PC-9 (cell line): ENCODE data around the gene AK9. TPM values are rescaled to one million over a fixed set of nuclear protein-coding genes. Genes with fewer than 3 reads are reported as not detected.

Source experiments
- BruUV-seq: library from RNA; stranded (reverse); fragments of 400-500 nt; replicated peaks from 2 replicates; lab custom pipeline; 2021; lab: Mats Ljungman, UMichigan
- CTCF ChIA-PET: fragments of 300-600 bp; sonication (Branson Sonifier 250); formaldehyde crosslinking; loops from one replicate; lab custom pipeline; 2022; ENCODE audit warnings: antibody characterized with exemption; lab: Charles Lee
- POLR2A ChIA-PET: fragments of 300-600 bp; sonication (Branson Sonifier 250); formaldehyde crosslinking; loops from one replicate; lab custom pipeline; 2022; ENCODE audit warnings: antibody characterized with exemption; ENCODE audit not compliant: unreplicated experiment; lab: Charles Lee
- DNase-seq, 2 experiments: peaks; one replicate each; pipeline versions ENCODE4 v3.0.0 to v3.0.0-alpha.2; 2015 to 2022; ENCODE audit warnings: mixed read lengths in 1 of 2
- H2AFZ ChIP-seq: fragments of 200-600 bp; sonication (generic); 2 replicates; pipeline ENCODE4 v1.8.1; 2017; ENCODE audit warnings: antibody characterized with exemption
- H3F3A ChIP-seq: fragments of 200-600 bp; sonication (generic); 2 replicates; pipeline ENCODE4 v1.8.1; 2017; ENCODE audit warnings: antibody characterized with exemption, mild to moderate bottlenecking, low read depth; ENCODE audit not compliant: insufficient read depth
- H3K27ac ChIP-seq: fragments of 200-600 bp; sonication (generic); 2 replicates; pipeline ENCODE4 v1.6.1; 2016; ENCODE audit warnings: mixed run types
- H3K27me3 ChIP-seq: fragments of 200-600 bp; sonication (generic); 2 replicates; pipeline ENCODE4 v1.6.1; 2016; ENCODE audit warnings: low read depth, mixed run types; ENCODE audit not compliant: insufficient read depth
- H3K36me3 ChIP-seq: fragments of 200-600 bp; sonication (generic); 2 replicates; pipeline ENCODE4 v1.6.1; 2016; ENCODE audit warnings: low read depth, mixed run types
- H3K4me1 ChIP-seq: fragments of 200-600 bp; sonication (generic); replicated peaks from 2 replicates; pipeline ENCODE4 v1.6.1; 2016; ENCODE audit warnings: mixed run types; ENCODE audit not compliant: insufficient read depth
- H3K4me2 ChIP-seq: fragments of 200-600 bp; sonication (generic); 2 replicates; pipeline ENCODE4 v1.6.1; 2017; ENCODE audit warnings: mixed run types
- H3K4me3 ChIP-seq: fragments of 200-600 bp; sonication (generic); 2 replicates; pipeline ENCODE4 v1.6.1; 2016; ENCODE audit warnings: mixed run types
- H3K79me2 ChIP-seq: fragments of 200-600 bp; sonication (generic); 2 replicates; pipeline ENCODE4 v1.6.1; 2017; ENCODE audit warnings: low read depth, mixed run types
- H3K9me2 ChIP-seq: fragments of 200-600 bp; sonication (generic); 2 replicates; pipeline ENCODE4 v1.8.1; 2017; ENCODE audit warnings: mild to moderate bottlenecking; ENCODE audit not compliant: insufficient read depth
- H3K9me3 ChIP-seq: fragments of 200-600 bp; sonication (generic); 2 replicates; pipeline ENCODE4 v1.8.1; 2016; ENCODE audit warnings: low read depth; ENCODE audit not compliant: insufficient read depth
- H4K20me1 ChIP-seq: fragments of 200-600 bp; sonication (generic); 2 replicates; pipeline ENCODE4 v1.8.1; 2017; ENCODE audit not compliant: insufficient read depth
- EZH2 ChIP-seq: fragments of 200-600 bp; sonication (generic); IDR thresholded peaks from 2 replicates; pipeline ENCODE4 v1.8.0; 2017; ENCODE audit warnings: antibody characterized with exemption, low read depth
- intact Hi-C: fragments of 100-400 bp; cut with micrococcal nuclease; formaldehyde crosslinking; loops from one replicate; pipeline ENCODE4 v1.10.0; 2022; ENCODE audit not compliant: unreplicated experiment
- total RNA-seq: library from RNA; stranded (reverse); gene quantifications from 2 replicates; pipeline ENCODE4 v1.2.3, GENCODE V29; 2021
- TF ChIP-seq, protein P1 (sequence below): fragments of 200-600 bp; sonication (generic); conservative IDR thresholded peaks from 2 replicates; pipeline ENCODE4 v1.6.1; 2017; ENCODE audit warnings: mixed run types, antibody characterized with exemption, mild to moderate bottlenecking, moderate library complexity

The AK9 gene
- total RNA-seq, 1 experiment from 2014 or later, result 7.4 TPM

DNA sequence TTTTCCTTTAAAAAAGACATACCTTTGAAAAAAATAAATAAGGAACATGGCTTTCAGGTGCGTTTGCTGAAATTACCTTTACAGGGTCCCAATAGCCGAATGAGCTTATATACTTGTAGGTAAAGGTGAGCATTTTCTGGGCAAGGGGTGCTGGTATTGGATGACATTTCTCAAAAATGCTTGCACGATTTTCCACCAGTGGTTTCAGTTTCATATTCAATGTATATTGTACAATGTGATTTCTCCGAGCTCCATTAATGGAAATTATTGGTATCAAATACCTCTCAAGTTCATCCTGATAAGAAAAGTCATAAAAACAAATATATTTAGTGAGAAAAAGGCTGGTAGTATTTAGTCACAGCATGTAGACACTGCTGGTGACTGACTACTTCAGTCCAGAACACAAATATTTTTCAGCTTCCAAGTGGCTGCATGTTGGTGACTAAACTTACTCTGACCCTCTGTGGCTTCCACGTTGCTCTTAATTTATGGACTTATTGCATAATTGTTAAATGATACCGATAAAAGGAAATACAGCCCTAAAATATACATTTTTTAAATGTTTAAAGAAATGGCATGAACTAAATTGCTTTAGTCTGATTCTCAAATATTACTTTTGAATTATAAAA lies 175.1 kb downstream of the AK9 start:
- POLR2A ChIA-PET, result no interaction called here
- intact Hi-C loops, result no loop called here
- no peaks in the 10 kb centered on the region for H4K20me1 ChIP-seq
- 0 out of 2 replicates have a peak, but pooled peaks cover 6% of the 10 kb centered on the region for H3F3A ChIP-seq
- BruUV-seq, result no TSS peak
- TF ChIP-seq EZH2, result no peak
- TF ChIP-seq, protein P1, sequence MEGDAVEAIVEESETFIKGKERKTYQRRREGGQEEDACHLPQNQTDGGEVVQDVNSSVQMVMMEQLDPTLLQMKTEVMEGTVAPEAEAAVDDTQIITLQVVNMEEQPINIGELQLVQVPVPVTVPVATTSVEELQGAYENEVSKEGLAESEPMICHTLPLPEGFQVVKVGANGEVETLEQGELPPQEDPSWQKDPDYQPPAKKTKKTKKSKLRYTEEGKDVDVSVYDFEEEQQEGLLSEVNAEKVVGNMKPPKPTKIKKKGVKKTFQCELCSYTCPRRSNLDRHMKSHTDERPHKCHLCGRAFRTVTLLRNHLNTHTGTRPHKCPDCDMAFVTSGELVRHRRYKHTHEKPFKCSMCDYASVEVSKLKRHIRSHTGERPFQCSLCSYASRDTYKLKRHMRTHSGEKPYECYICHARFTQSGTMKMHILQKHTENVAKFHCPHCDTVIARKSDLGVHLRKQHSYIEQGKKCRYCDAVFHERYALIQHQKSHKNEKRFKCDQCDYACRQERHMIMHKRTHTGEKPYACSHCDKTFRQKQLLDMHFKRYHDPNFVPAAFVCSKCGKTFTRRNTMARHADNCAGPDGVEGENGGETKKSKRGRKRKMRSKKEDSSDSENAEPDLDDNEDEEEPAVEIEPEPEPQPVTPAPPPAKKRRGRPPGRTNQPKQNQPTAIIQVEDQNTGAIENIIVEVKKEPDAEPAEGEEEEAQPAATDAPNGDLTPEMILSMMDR, result no peak
- CTCF ChIA-PET, result no interaction called here
- no peaks in the 10 kb centered on the region for H3K79me2 ChIP-seq
- no peaks in the 10 kb centered on the region for H3K9me3 ChIP-seq
- no peaks in the 10 kb centered on the region; the same call in 1 of the 2 replicates for H3K9me2 ChIP-seq
- H2AFZ ChIP-seq, result peak overlapping the region; percentile 28; the same call in 1 of the 2 replicates
- no peaks in the 10 kb centered on the region for H3K36me3 ChIP-seq
- H3K27me3 ChIP-seq, result no peaks in the 10 kb centered on the region
- peak overlapping the region; percentile 30; the same call in 1 of the 2 replicates for H3K4me2 ChIP-seq
- H3K4me3 ChIP-seq, result no peak overlapping the region; the same call in 1 of the 2 replicates
- peaks cover 10% of the 10 kb centered on the region for H3K4me1 ChIP-seq
- DNase-seq, result no peak
- H3K27ac ChIP-seq, result no peak overlapping the region

DNA sequence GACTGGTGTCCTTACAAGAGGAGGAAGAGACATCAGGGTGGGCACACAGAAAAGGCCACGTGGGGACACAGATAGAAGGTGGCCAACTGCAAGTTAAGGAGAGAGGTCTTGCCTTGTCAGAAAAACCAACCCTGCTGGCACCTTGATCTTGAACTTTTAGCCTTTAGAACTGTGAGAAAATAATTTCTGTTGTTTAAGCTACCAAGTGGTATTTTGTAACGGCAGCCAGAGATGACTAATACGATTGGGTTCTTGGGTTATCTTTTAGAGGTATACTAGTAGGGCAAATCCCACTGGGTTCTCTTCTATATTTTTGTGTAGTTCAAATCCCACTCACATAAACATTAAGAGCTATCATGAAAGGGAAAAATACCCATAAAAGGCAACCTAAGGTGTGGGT lies 176.1 kb downstream of the AK9 start:
- H3K4me1 ChIP-seq, result peaks cover 10% of the 10 kb centered on the region
- ChIA-PET CTCF (no interaction called here), POLR2A (no interaction called here)
- no peaks in the 10 kb centered on the region; the same call in 1 of the 2 replicates for H3K9me2 ChIP-seq
- no TSS peak for BruUV-seq
- intact Hi-C loops, result no loop called here
- no peak for TF ChIP-seq EZH2
- TF ChIP-seq, protein P1, result no peak
- no peaks in the 10 kb centered on the region for H3K79me2 ChIP-seq
- no peak overlapping the region for H3K4me2 ChIP-seq
- H4K20me1 ChIP-seq, result no peaks in the 10 kb centered on the region
- no peak overlapping the region for H3K4me3 ChIP-seq
- no peaks in the 10 kb centered on the region for H3K9me3 ChIP-seq
- 0 out of 2 replicates have a peak, but pooled peaks cover 6% of the 10 kb centered on the region for H3F3A ChIP-seq
- H3K36me3 ChIP-seq, result no peaks in the 10 kb centered on the region
- H3K27ac ChIP-seq, result no peak overlapping the region
- no peaks in the 10 kb centered on the region for H3K27me3 ChIP-seq
- no peak overlapping the region for H2AFZ ChIP-seq
- no peak for DNase-seq

DNA sequence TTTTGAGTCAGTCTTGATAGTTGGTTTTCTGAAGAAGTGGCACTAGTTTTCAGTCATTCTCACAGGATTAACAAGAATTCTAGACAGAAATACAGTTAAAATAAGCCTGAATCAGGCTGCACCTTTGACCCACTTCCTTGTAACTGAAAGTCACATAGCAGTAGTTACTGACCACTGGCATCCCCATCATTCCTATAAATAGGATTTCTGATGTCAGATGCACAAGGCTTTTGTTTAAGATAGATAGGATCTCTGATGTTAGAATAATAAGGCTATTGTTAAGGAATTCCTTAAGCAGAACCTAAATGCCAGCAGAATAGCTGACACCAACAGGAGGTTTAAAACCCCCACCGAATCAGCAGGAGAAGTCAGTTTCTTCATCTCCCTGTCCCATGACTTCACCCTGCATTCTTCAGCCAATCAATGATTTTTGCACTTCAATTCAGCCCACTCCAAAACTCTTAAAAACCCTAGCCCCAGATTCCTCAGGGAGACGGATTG lies 177.4 kb downstream of the AK9 start:
- 0 out of 2 replicates have a peak, but pooled peaks cover 6% of the 10 kb centered on the region for H3F3A ChIP-seq
- POLR2A ChIA-PET, result no interaction called here
- H3K27ac ChIP-seq, result no peak overlapping the region; the same call in 1 of the 2 replicates
- TF ChIP-seq EZH2, result no peak
- TF ChIP-seq, protein P1, result no peak
- H3K9me3 ChIP-seq, result no peaks in the 10 kb centered on the region
- no peaks in the 10 kb centered on the region for H3K36me3 ChIP-seq
- 0 out of 2 replicates have a peak overlapping the region, but pooled peaks have one; percentile 18 for H3K4me2 ChIP-seq
- BruUV-seq, result no TSS peak
- peaks cover 16% of the 10 kb centered on the region for H3K4me1 ChIP-seq
- no peak overlapping the region for H2AFZ ChIP-seq
- CTCF ChIA-PET, result no interaction called here
- intact Hi-C loops, result no loop called here
- no peaks in the 10 kb centered on the region for H3K79me2 ChIP-seq
- DNase-seq, result peak in 1 of 2 experiments; percentile 70
- no peaks in the 10 kb centered on the region for H4K20me1 ChIP-seq
- no peaks in the 10 kb centered on the region for H3K27me3 ChIP-seq
- H3K4me3 ChIP-seq, result no peak overlapping the region
- no peaks in the 10 kb centered on the region for H3K9me2 ChIP-seq
